Measurements from ENCODE around the gene EPHB2.

EPHB2 gene

DNA sequence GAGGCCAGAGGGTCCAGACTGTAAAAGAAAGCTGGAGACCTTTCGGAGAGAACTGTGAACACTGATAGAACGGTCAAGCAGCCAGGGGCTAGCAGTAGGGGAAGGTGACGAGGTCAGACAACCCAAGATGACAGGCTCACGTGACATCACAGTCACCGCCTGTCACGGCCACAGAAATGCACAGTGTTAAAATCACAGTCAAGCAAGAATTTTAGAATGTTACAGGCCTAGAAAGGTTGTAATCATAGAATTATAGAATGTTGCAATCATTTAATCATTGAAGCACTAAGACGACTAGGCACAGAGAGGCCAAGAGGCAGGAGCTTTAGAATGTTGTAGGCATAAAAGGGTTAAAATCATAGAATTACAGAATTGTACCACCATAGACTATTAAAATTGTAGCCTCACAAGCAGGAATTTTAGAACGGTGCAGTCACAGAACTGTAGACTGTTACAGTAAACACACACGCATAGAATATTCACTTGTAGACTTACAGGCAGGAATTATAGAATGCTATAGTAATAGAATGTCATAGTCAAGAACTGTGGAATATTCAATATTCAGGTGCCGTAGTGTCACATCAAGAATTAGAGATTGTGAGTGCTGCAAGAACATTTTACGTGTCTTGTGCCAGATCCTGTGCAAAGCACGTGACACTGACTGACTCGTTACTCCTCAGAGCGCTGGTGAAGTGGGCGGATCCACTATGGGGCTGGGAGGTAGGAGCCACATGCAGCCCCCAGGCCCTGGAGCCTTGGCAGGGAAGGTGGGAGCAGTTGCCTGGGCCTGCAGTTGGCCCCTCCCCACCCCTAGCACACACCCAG, 118.1 kb downstream of the EPHB2 start:
- H3K4me1 ChIP-seq (ENCODE audit: insufficient read depth, low read length, poor library complexity, severe bottlenecking): no peaks in the 10 kb centered on the region
- no peaks in the 10 kb centered on the region for H3K79me2 ChIP-seq (ENCODE audit: insufficient read depth, low read length)
- no peak overlapping the region for H2AFZ ChIP-seq (ENCODE audit: low read length)
- H3K9me2 ChIP-seq (replicated peaks; ENCODE audit: low read depth, low read length): no peaks in the 10 kb centered on the region
- H3K9ac ChIP-seq (ENCODE audit: low read depth, low read length, poor library complexity, severe bottlenecking): no peak overlapping the region
- no peaks in the 10 kb centered on the region for H3K36me3 ChIP-seq (ENCODE audit: insufficient read depth, low read length)
- H3K4me2 ChIP-seq (ENCODE audit: low read depth, low read length, poor library complexity, severe bottlenecking): no peak overlapping the region
- no peak overlapping the region for H3K4me3 ChIP-seq (ENCODE audit: low read length, poor library complexity, severe bottlenecking)
- H3K27me3 ChIP-seq (ENCODE audit: insufficient read depth, low read length, poor library complexity, severe bottlenecking): no peaks in the 10 kb centered on the region
- H3F3A ChIP-seq (ENCODE audit: low read depth): no peaks in the 10 kb centered on the region
- H4K20me1 ChIP-seq (ENCODE audit: insufficient read depth, low read length, poor library complexity, severe bottlenecking): no peaks in the 10 kb centered on the region
- H3K9me3 ChIP-seq (ENCODE audit: insufficient read depth, low read depth, low read length): no peaks in the 10 kb centered on the region
- no peak for TF ChIP-seq CTCF (conservative IDR thresholded peaks at IDR 0.05; ENCODE audit: low read length)
- no peak for TF ChIP-seq EZH2phosphoT487 (IDR thresholded peaks at IDR 0.05; ENCODE audit: borderline replicate concordance)

GRCh38 chr1:22829309-22829989, 118.8 kb downstream of the EPHB2 start:
- TF ChIP-seq CTCF (conservative IDR thresholded peaks at IDR 0.05; ENCODE audit: low read length) (no peak), EZH2phosphoT487 (IDR thresholded peaks at IDR 0.05; ENCODE audit: borderline replicate concordance) (no peak)
- no peaks in the 10 kb centered on the region for H3K36me3 ChIP-seq (ENCODE audit: insufficient read depth, low read length)
- no peaks in the 10 kb centered on the region for H4K20me1 ChIP-seq (ENCODE audit: insufficient read depth, low read length, poor library complexity, severe bottlenecking)
- no peak overlapping the region for H3K4me2 ChIP-seq (ENCODE audit: low read depth, low read length, poor library complexity, severe bottlenecking)
- no peak overlapping the region for H3K9ac ChIP-seq (ENCODE audit: low read depth, low read length, poor library complexity, severe bottlenecking)
- H2AFZ ChIP-seq (ENCODE audit: low read length): no peak overlapping the region
- H3K79me2 ChIP-seq (ENCODE audit: insufficient read depth, low read length): no peaks in the 10 kb centered on the region
- no peak overlapping the region for H3K4me3 ChIP-seq (ENCODE audit: low read length, poor library complexity, severe bottlenecking)
- no peaks in the 10 kb centered on the region for H3F3A ChIP-seq (ENCODE audit: low read depth)
- no peaks in the 10 kb centered on the region for H3K9me2 ChIP-seq (replicated peaks; ENCODE audit: low read depth, low read length)
- no peaks in the 10 kb centered on the region for H3K27me3 ChIP-seq (ENCODE audit: insufficient read depth, low read length, poor library complexity, severe bottlenecking)
- no peaks in the 10 kb centered on the region for H3K4me1 ChIP-seq (ENCODE audit: insufficient read depth, low read length, poor library complexity, severe bottlenecking)
- H3K9me3 ChIP-seq (ENCODE audit: insufficient read depth, low read depth, low read length): no peaks in the 10 kb centered on the region

- Histone ChIP-seq H3K4me1 (ENCODE audit: insufficient read depth, low read length, poor library complexity, severe bottlenecking) (no peaks in the 10 kb centered on the region), H3K4me3 (ENCODE audit: low read length, poor library complexity, severe bottlenecking) (no peak overlapping the region), H3K36me3 (ENCODE audit: insufficient read depth, low read length) (no peaks in the 10 kb centered on the region), H3K4me2 (ENCODE audit: low read depth, low read length, poor library complexity, severe bottlenecking) (no peak overlapping the region), H3K79me2 (ENCODE audit: insufficient read depth, low read length) (no peaks in the 10 kb centered on the region), H3F3A (ENCODE audit: low read depth) (no peaks in the 10 kb centered on the region), H3K9me2 (replicated peaks; ENCODE audit: low read depth, low read length) (no peaks in the 10 kb centered on the region), H3K9me3 (ENCODE audit: insufficient read depth, low read depth, low read length) (no peaks in the 10 kb centered on the region), H2AFZ (ENCODE audit: low read length) (no peak overlapping the region), H3K9ac (ENCODE audit: low read depth, low read length, poor library complexity, severe bottlenecking) (no peak overlapping the region), H3K27me3 (ENCODE audit: insufficient read depth, low read length, poor library complexity, severe bottlenecking) (no peaks in the 10 kb centered on the region), H4K20me1 (ENCODE audit: insufficient read depth, low read length, poor library complexity, severe bottlenecking) (no peaks in the 10 kb centered on the region)
- TF ChIP-seq EZH2phosphoT487 (IDR thresholded peaks at IDR 0.05; ENCODE audit: borderline replicate concordance): no peak
- TF ChIP-seq CTCF (conservative IDR thresholded peaks at IDR 0.05; ENCODE audit: low read length): no peak
Observed at GRCh38 chr1:22830041-22830566, 119.5 kb downstream of the EPHB2 start.

Measured in Loucy (cell line).